ENCODE results near the gene SPINK5.

Gene SPINK5

DNA sequence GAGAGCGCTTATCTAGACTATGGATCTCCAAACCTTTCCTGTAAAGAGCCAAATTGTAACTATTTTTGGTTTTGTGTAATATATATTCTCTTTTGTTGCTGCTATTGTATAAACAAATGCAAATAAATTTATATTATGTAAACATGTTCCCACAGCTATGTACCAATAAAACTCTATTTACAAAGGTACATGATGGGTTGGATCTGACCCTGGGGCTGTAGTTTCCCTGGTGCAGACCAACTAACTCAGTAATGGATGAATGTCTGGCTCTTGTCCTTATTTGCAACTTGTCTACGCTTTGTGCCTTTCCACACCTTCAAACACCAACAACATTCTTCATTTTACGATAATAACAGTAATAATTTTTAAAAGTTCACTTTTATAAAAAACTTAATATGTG lies 77.1 kb downstream of the SPINK5 start:
- no peak overlapping the region for H3K27ac ChIP-seq (ENCODE audit: low read depth, low read length)
- H2AFZ ChIP-seq (ENCODE audit: insufficient read depth, low read length, poor library complexity): no peak overlapping the region
- no peak overlapping the region for H4K8ac ChIP-seq (ENCODE audit: low read depth, low read length)
- H3K9me3 ChIP-seq (ENCODE audit: insufficient read depth, low read depth, low read length): no peaks in the 10 kb centered on the region
- no peaks in the 10 kb centered on the region for H3K36me3 ChIP-seq (ENCODE audit: control insufficient read depth in 1 of 2, insufficient read depth in 2 of 2, low read length in 2 of 2)
- no peak overlapping the region for H3K4ac ChIP-seq (ENCODE audit: low read depth, low read length)
- DNase-seq: no peak
- no peak overlapping the region for H2BK5ac ChIP-seq (ENCODE audit: low read depth, low read length, poor library complexity)
- H2BK12ac ChIP-seq (ENCODE audit: low read length): no peak overlapping the region
- H3K4me3 ChIP-seq (ENCODE audit: low read depth, low read length): no peak overlapping the region
- H3K4me2 ChIP-seq (ENCODE audit: low read length): no peak overlapping the region
- H3K23ac ChIP-seq (ENCODE audit: low read length): no peak overlapping the region
- no peaks in the 10 kb centered on the region for H3K27me3 ChIP-seq (ENCODE audit: insufficient read depth, low read length)
- H2AK5ac ChIP-seq (ENCODE audit: low read length): no peak overlapping the region
- no peak overlapping the region for H4K12ac ChIP-seq (ENCODE audit: low read depth, low read length)
- no peak overlapping the region for H4K91ac ChIP-seq (ENCODE audit: low read depth, low read length)
- H3K4me1 ChIP-seq (ENCODE audit: control insufficient read depth in 1 of 2, insufficient read depth in 2 of 2, low read length in 2 of 2): no peaks in the 10 kb centered on the region
- H3K9ac ChIP-seq (ENCODE audit: low read length): no peak overlapping the region
- H2BK120ac ChIP-seq (ENCODE audit: insufficient read depth, low read length, poor library complexity): no peak overlapping the region
- H3K18ac ChIP-seq (ENCODE audit: low read length): no peak overlapping the region
- 89% methylated on average over 1 of the region's 3 CpGs for WGBS (ENCODE audit: extremely low coverage, insufficient coverage, insufficient read length)
- H3K14ac ChIP-seq (ENCODE audit: low read length): no peak overlapping the region
- no peaks in the 10 kb centered on the region for H3K79me2 ChIP-seq (ENCODE audit: control insufficient read depth, insufficient read depth, low read length, poor library complexity)
- H3K79me1 ChIP-seq (ENCODE audit: low read length): no peaks in the 10 kb centered on the region

DNA sequence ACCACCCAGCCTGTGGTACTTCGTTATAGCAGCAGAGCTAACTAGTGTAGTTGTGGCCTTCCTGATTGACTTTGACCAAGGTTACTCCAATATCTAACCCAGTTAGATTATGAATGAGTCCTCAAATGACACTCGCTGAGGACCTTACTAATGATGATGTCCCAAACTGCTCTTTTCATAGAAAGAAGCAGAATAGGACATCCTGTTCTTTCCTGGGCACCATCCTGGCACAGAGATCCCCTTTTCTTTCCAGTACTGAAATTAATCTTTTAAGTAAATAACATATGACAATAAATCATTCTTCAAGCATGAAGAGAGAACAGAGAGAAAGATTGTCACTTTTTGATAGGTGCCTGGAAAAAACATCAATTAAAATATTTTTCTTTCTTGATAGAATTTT lies 77.9 kb downstream of the SPINK5 start:
- H3K4me1 ChIP-seq (ENCODE audit: control insufficient read depth in 1 of 2, insufficient read depth in 2 of 2, low read length in 2 of 2): peaks cover 0 to 3% of the 10 kb centered on the region in 2 experiments
- no peak overlapping the region for H4K8ac ChIP-seq (ENCODE audit: low read depth, low read length)

DNA sequence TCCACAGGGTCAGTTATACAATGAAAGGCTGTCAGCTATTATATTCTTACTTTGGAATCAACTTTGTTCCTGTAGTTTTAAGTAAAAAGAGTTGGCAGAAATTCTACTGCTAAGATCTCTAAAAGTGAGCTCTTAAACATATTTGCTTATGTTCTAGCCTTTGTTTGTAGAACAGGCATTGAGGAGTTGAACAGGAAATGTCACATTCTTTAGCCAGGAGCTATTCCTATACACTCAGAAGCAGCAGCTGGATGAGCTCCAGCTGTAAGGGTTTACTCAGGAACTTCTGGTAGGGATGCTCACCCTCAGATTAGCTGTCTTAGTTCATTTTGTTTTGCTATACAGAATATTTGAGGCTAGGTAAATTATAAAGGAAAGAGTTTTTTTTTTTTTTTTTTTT lies 82.1 kb downstream of the SPINK5 start:
- peak; percentile 76 to 92 for DNase-seq
- H2AFZ ChIP-seq (ENCODE audit: insufficient read depth, low read length, poor library complexity): no peak overlapping the region

More for the DNA sequence above, 77.9 kb downstream of the SPINK5 start:
- H2BK5ac ChIP-seq (ENCODE audit: low read depth, low read length, poor library complexity): no peak overlapping the region
- H3K27ac ChIP-seq (ENCODE audit: low read depth, low read length): no peak overlapping the region
- no peaks in the 10 kb centered on the region for H3K79me2 ChIP-seq (ENCODE audit: control insufficient read depth, insufficient read depth, low read length, poor library complexity)
- H3K79me1 ChIP-seq (ENCODE audit: low read length): peaks cover 3% of the 10 kb centered on the region
- H3K4ac ChIP-seq (ENCODE audit: low read depth, low read length): no peak overlapping the region
- H3K4me2 ChIP-seq (ENCODE audit: low read length): no peak overlapping the region
- no peak overlapping the region for H2AFZ ChIP-seq (ENCODE audit: insufficient read depth, low read length, poor library complexity)
- no peak overlapping the region for H2BK12ac ChIP-seq (ENCODE audit: low read length)
- H4K91ac ChIP-seq (ENCODE audit: low read depth, low read length): no peak overlapping the region
- no peak overlapping the region for H3K9ac ChIP-seq (ENCODE audit: low read length)
- H2AK5ac ChIP-seq (ENCODE audit: low read length): no peak overlapping the region
- no peak for DNase-seq
- H3K27me3 ChIP-seq (ENCODE audit: insufficient read depth, low read length): no peaks in the 10 kb centered on the region
- no peak overlapping the region for H2BK120ac ChIP-seq (ENCODE audit: insufficient read depth, low read length, poor library complexity)
- no peak overlapping the region for H3K18ac ChIP-seq (ENCODE audit: low read length)
- H3K23ac ChIP-seq (ENCODE audit: low read length): no peak overlapping the region
- H4K12ac ChIP-seq (ENCODE audit: low read depth, low read length): no peak overlapping the region
- no peaks in the 10 kb centered on the region for H3K36me3 ChIP-seq (ENCODE audit: control insufficient read depth in 1 of 2, insufficient read depth in 2 of 2, low read length in 2 of 2)
- WGBS (ENCODE audit: extremely low coverage, insufficient coverage, insufficient read length): no CpG with 5 or more reads among the region's 2 CpGs
- no peak overlapping the region for H3K4me3 ChIP-seq (ENCODE audit: low read depth, low read length)
- H3K14ac ChIP-seq (ENCODE audit: low read length): no peak overlapping the region
- no peaks in the 10 kb centered on the region for H3K9me3 ChIP-seq (ENCODE audit: insufficient read depth, low read depth, low read length)

DNA sequence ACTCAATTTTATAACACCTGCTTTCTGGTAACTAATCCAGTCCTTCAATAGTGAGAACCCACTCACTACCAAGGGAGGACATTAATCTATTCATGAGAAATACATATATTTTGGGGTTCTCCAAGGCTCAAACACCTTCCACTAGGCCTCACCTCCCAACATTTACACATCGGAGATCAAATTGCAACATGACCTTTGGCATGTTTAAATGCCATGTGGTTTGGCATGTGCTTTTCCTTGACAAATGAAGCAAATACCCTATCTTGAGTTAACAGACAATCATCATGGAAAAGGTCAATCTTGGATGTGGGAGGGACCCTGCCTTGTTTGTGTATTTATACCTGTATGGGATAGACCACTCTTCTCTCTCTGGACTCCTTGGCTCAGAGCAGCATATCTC lies 82.7 kb downstream of the SPINK5 start:
- no peak for DNase-seq
- Histone ChIP-seq H3K27ac (ENCODE audit: low read depth, low read length) (no peak overlapping the region), H3K4me1 (ENCODE audit: control insufficient read depth in 1 of 2, insufficient read depth in 2 of 2, low read length in 2 of 2) (peaks cover 0 to 5% of the 10 kb centered on the region in 2 experiments), H3K79me1 (ENCODE audit: low read length) (peaks cover 6% of the 10 kb centered on the region), H4K8ac (ENCODE audit: low read depth, low read length) (no peak overlapping the region), H3K18ac (ENCODE audit: low read length) (no peak overlapping the region), H3K9me3 (ENCODE audit: insufficient read depth, low read depth, low read length) (no peaks in the 10 kb centered on the region), H4K12ac (ENCODE audit: low read depth, low read length) (no peak overlapping the region), H3K79me2 (ENCODE audit: control insufficient read depth, insufficient read depth, low read length, poor library complexity) (no peaks in the 10 kb centered on the region), H2BK120ac (ENCODE audit: insufficient read depth, low read length, poor library complexity) (peak overlapping the region; percentile 38), H3K36me3 (ENCODE audit: control insufficient read depth in 1 of 2, insufficient read depth in 2 of 2, low read length in 2 of 2) (no peaks in the 10 kb centered on the region), H2AFZ (ENCODE audit: insufficient read depth, low read length, poor library complexity) (no peak overlapping the region), H3K4ac (ENCODE audit: low read depth, low read length) (no peak overlapping the region), H2BK12ac (ENCODE audit: low read length) (peak overlapping the region; percentile 50), H3K4me2 (ENCODE audit: low read length) (no peak overlapping the region), H2AK5ac (ENCODE audit: low read length) (no peak overlapping the region), H3K14ac (ENCODE audit: low read length) (no peak overlapping the region), H3K9ac (ENCODE audit: low read length) (no peak overlapping the region), H4K91ac (ENCODE audit: low read depth, low read length) (no peak overlapping the region), H3K27me3 (ENCODE audit: insufficient read depth, low read length) (no peaks in the 10 kb centered on the region), H2BK5ac (ENCODE audit: low read depth, low read length, poor library complexity) (no peak overlapping the region), H3K23ac (ENCODE audit: low read length) (no peak overlapping the region), H3K4me3 (ENCODE audit: low read depth, low read length) (no peak overlapping the region)
- WGBS (ENCODE audit: extremely low coverage, insufficient coverage, insufficient read length): no CpG with 5 or more reads among the region's 1 CpG

More for the DNA sequence above, 82.1 kb downstream of the SPINK5 start:
- Histone ChIP-seq H3K27ac (ENCODE audit: low read depth, low read length) (no peak overlapping the region), H3K4me2 (ENCODE audit: low read length) (no peak overlapping the region), H2BK12ac (ENCODE audit: low read length) (no peak overlapping the region), H3K27me3 (ENCODE audit: insufficient read depth, low read length) (no peaks in the 10 kb centered on the region), H4K8ac (ENCODE audit: low read depth, low read length) (no peak overlapping the region), H3K14ac (ENCODE audit: low read length) (no peak overlapping the region), H2BK120ac (ENCODE audit: insufficient read depth, low read length, poor library complexity) (no peak overlapping the region), H3K4me3 (ENCODE audit: low read depth, low read length) (no peak overlapping the region), H3K79me1 (ENCODE audit: low read length) (peaks cover 6% of the 10 kb centered on the region), H3K36me3 (ENCODE audit: control insufficient read depth in 1 of 2, insufficient read depth in 2 of 2, low read length in 2 of 2) (no peaks in the 10 kb centered on the region), H3K18ac (ENCODE audit: low read length) (no peak overlapping the region), H3K79me2 (ENCODE audit: control insufficient read depth, insufficient read depth, low read length, poor library complexity) (no peaks in the 10 kb centered on the region), H3K23ac (ENCODE audit: low read length) (no peak overlapping the region), H3K9ac (ENCODE audit: low read length) (no peak overlapping the region), H4K91ac (ENCODE audit: low read depth, low read length) (no peak overlapping the region), H3K9me3 (ENCODE audit: insufficient read depth, low read depth, low read length) (no peaks in the 10 kb centered on the region), H2AK5ac (ENCODE audit: low read length) (no peak overlapping the region), H3K4me1 (ENCODE audit: control insufficient read depth in 1 of 2, insufficient read depth in 2 of 2, low read length in 2 of 2) (peaks cover 0 to 5% of the 10 kb centered on the region in 2 experiments), H2BK5ac (ENCODE audit: low read depth, low read length, poor library complexity) (no peak overlapping the region), H4K12ac (ENCODE audit: low read depth, low read length) (no peak overlapping the region), H3K4ac (ENCODE audit: low read depth, low read length) (no peak overlapping the region)
